Endodermal cell (in vitro differentiated cells): ENCODE measurements around the gene SLC38A2. TPM values are rescaled to one million over a fixed set of nuclear protein-coding genes. Genes with fewer than 3 reads are reported as not detected.

ENCODE experiments used
- DNase-seq: peaks from one replicate; pipeline ENCODE4 v3.0.0-alpha.2; 2017
- H3K27ac ChIP-seq: 2 replicates; pipeline ENCODE4 v1.5.1; 2013; ENCODE audit warnings: mild to moderate bottlenecking, low read depth, low read length, moderate library complexity
- H3K27me3 ChIP-seq: 2 replicates; pipeline ENCODE4 v1.6.1; 2013; ENCODE audit warnings: mild to moderate bottlenecking, low read length, moderate library complexity; ENCODE audit not compliant: insufficient read depth, control insufficient read depth, poor library complexity, severe bottlenecking
- H3K36me3 ChIP-seq: 2 replicates; pipeline ENCODE4 v1.7.0; 2013; ENCODE audit warnings: mild to moderate bottlenecking, low read length, moderate library complexity; ENCODE audit not compliant: control insufficient read depth, insufficient read depth
- H3K4me1 ChIP-seq: one replicate; pipeline ENCODE4 v1.7.0; 2013; ENCODE audit warnings: low read length; ENCODE audit not compliant: control insufficient read depth, insufficient read depth
- H3K4me3 ChIP-seq: 2 replicates; pipeline ENCODE4 v1.5.1; 2013; ENCODE audit warnings: mild to moderate bottlenecking, low read length, moderate library complexity
- H3K9ac ChIP-seq: 2 replicates; pipeline ENCODE4 v1.6.1; 2013; ENCODE audit warnings: mild to moderate bottlenecking, low read length, moderate library complexity; ENCODE audit not compliant: poor library complexity, severe bottlenecking; ENCODE audit errors: extremely low read depth
- H3K9me3 ChIP-seq: 2 replicates; pipeline ENCODE4 v1.6.1; 2013; ENCODE audit warnings: mild to moderate bottlenecking, low read length, moderate library complexity; ENCODE audit not compliant: control insufficient read depth
- H3K27ac Mint-ChIP-seq: 2 replicates; pipeline ENCODE4 v1.8.0; 2020; ENCODE audit warnings: mixed read lengths
- H3K27me3 Mint-ChIP-seq: 2 replicates; pipeline ENCODE4 v1.8.0; 2021; ENCODE audit warnings: mild to moderate bottlenecking, mixed read lengths; ENCODE audit not compliant: insufficient read depth
- H3K36me3 Mint-ChIP-seq: 2 replicates; pipeline ENCODE4 v1.8.0; 2020; ENCODE audit warnings: low read depth, mixed read lengths
- H3K4me1 Mint-ChIP-seq: 2 replicates; pipeline ENCODE4 v1.8.0; 2020; ENCODE audit warnings: mixed read lengths
- H3K4me3 Mint-ChIP-seq: 2 replicates; pipeline ENCODE4 v1.8.0; 2020; ENCODE audit warnings: mild to moderate bottlenecking, moderate library complexity, mixed read lengths
- H3K9me3 Mint-ChIP-seq: 2 replicates; pipeline ENCODE4 v1.8.0; 2020; ENCODE audit warnings: mild to moderate bottlenecking, mixed read lengths
- WGBS, 2 experiments: methylation state at CpG; one replicate each; pipeline versions ENCODE4 v1.1.5 to v1.1.7; 2013; ENCODE audit warnings: missing lambda C conversion rate in 2 of 2, mixed read lengths in 1 of 2; ENCODE audit not compliant: insufficient coverage in 1 of 2, insufficient read length in 1 of 2; 5-methylcytosine and 5-hydroxymethylcytosine counted together
- total RNA-seq, 2 donors: library from RNA; stranded (reverse); fragmentation: NEBNext Ultra II Directional in 1 of 2; extraction: Animal tissue kit (Norgen Biotek cat#: 25700) in 1 of 2; gene quantifications; 2 replicates in 1 of 2; 3 replicates in 1 of 2; pipeline ENCODE4 v1.2.1, GENCODE V29; 2021
- TF ChIP-seq, protein P1 (sequence below): fragments of 200-600 bp; sonication (generic); conservative IDR thresholded peaks from 2 replicates; pipeline ENCODE4 v1.5.0; 2021; ENCODE audit warnings: antibody characterized with exemption, mild to moderate bottlenecking

SLC38A2 gene
- total RNA-seq, 2 donors from 2014 or later = 156 to 230 TPM

DNA sequence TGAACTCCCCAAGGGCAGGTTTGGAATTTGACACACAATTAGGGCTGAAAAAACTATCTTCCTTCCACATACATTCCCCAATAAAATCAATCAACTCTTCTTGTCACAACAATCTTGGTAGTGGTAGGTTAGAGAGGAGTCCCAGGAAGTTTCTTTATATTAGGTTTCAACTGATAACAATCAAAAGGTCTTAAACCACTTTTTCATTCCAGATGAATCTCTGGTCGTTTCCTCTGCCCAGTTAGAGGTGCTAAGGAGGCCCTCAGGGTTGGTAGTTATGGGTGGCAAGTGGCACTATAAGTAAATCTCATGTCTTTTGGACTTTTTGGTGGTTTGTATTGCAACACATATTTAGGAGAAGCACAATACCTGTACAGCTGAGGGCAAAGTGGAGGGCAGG lies 1.7 kb upstream of the SLC38A2 start:
- peaks cover 17% of the 10 kb centered on the region for H3K36me3 ChIP-seq
- 86% methylated on average over 1 of the region's 1 CpG; no CpG with 5 or more reads in 1 of the 2 experiments for WGBS, 2 experiments
- Mint-ChIP-seq H3K27me3 (peaks cover 13% of the 10 kb centered on the region), H3K36me3 (peaks cover 20% of the 10 kb centered on the region), H3K4me3 (peak overlapping the region; percentile 98), H3K4me1 (peaks cover 32% of the 10 kb centered on the region), H3K27ac (no peak overlapping the region), H3K9me3 (no peaks in the 10 kb centered on the region)
- H3K4me1 ChIP-seq = peaks cover 8% of the 10 kb centered on the region
- H3K27ac ChIP-seq = no peak overlapping the region
- no peak overlapping the region for H3K4me3 ChIP-seq
- peak; percentile 44 for DNase-seq
- no peak overlapping the region for H3K9ac ChIP-seq
- no peaks in the 10 kb centered on the region for H3K9me3 ChIP-seq
- peaks cover 10% of the 10 kb centered on the region for H3K27me3 ChIP-seq
- TF ChIP-seq, protein P1, sequence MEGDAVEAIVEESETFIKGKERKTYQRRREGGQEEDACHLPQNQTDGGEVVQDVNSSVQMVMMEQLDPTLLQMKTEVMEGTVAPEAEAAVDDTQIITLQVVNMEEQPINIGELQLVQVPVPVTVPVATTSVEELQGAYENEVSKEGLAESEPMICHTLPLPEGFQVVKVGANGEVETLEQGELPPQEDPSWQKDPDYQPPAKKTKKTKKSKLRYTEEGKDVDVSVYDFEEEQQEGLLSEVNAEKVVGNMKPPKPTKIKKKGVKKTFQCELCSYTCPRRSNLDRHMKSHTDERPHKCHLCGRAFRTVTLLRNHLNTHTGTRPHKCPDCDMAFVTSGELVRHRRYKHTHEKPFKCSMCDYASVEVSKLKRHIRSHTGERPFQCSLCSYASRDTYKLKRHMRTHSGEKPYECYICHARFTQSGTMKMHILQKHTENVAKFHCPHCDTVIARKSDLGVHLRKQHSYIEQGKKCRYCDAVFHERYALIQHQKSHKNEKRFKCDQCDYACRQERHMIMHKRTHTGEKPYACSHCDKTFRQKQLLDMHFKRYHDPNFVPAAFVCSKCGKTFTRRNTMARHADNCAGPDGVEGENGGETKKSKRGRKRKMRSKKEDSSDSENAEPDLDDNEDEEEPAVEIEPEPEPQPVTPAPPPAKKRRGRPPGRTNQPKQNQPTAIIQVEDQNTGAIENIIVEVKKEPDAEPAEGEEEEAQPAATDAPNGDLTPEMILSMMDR = no peak

DNA sequence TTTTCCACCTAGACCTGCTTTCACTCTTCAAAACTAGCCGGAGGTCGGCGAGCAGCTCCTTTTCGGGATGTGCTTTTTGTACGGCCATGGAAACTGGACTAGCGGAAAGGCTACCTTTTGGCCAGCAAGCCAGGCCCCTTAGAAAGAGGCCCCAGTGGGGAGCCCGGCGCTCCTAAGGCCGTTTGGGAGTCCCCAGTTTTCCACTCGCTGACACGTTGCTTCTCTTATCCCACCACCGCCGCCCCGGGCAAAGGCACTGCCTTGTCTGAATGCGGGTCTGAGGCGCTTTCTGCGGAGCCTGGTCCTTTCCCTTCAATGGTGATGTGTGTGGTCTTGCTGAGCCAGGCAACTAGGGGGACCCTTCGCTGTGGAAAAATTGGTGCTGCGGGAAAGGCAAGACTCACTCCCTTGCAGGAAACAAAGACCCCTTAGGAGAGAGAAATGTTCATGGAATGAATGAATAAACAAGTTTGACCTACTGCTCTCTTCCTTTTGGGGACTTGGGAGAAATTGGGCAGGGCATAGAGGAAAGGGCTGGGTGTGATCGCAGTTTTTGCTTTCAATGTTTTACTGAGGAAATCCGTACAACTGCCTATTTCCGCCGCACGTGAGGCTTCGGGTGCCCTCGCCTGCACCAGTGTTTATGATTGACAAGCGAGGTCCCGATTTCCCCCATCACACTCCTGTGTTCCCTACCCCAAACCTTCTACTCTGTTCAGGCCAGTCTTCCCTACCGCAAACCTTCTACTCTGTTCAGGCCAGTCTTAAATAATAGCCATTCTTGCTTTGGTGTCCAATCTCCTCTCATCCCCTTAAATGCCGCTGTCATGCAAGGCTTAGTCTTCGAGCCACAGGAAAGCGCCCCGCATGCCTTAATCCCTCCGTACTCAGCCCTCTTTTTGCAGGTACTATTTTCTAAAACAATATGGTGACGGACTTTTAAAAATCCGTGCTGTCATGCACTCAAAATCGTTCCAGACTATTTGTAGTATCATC lies 1.0 kb upstream of the SLC38A2 start:
- Mint-ChIP-seq H3K27me3 (peaks cover 13% of the 10 kb centered on the region), H3K36me3 (peaks cover 27% of the 10 kb centered on the region), H3K9me3 (no peaks in the 10 kb centered on the region), H3K27ac (peak overlapping the region; percentile 90), H3K4me3 (peak overlapping the region; percentile 98), H3K4me1 (peaks cover 36% of the 10 kb centered on the region)
- TF ChIP-seq, protein P1 = peak; percentile 41
- peak overlapping the region; percentile 98 for H3K4me3 ChIP-seq
- WGBS, 2 experiments = 29 to 38% methylated on average over 29 to 37 of the region's 37 CpGs
- peak overlapping the region; percentile 72 for H3K27ac ChIP-seq
- peaks cover 24% of the 10 kb centered on the region for H3K36me3 ChIP-seq
- H3K9ac ChIP-seq = peak overlapping the region; percentile 70
- H3K27me3 ChIP-seq = peaks cover 10% of the 10 kb centered on the region
- H3K9me3 ChIP-seq = no peaks in the 10 kb centered on the region
- DNase-seq = peak; percentile 93
- peaks cover 11% of the 10 kb centered on the region for H3K4me1 ChIP-seq

DNA sequence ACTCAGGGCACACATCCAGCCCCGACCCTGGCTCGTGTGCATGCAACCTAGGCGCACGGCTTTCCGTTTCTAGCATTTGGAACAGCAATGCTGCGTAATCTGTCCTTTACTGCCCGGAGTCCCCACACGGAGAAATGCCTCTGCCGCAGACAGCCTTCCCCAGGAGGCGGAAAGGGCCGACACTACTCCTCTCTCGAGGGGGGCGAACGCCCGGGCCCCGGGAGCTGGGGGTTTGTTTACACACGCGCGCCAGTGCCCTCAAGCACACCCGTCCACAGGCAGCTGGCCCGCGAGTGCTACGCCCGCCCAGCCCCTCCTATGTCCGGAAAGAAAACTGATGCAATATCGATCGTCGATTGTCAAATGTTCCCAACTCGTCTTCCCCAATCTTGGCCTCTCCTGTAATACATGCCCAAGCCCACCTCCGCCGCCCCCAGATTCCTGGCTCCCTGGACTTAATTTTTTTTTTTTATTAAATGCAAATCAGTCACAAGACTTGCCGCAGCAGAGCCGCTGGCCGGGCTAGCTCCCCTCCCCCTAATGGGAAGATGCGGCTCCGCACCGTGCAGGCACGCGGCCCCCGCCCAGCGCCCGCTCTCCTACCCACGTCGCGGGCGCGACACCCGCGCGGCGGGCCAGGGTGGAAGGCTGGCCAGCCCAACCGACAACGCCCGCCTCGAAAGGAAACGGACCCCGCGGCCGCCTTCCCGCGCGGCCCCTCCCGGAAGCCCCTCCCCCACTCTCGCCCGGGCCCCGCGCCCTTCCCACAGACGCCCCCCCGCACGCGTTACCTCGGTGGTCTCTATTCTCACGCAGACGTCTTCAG lies 642 bp downstream of the SLC38A2 start:
- Mint-ChIP-seq H3K4me1 (peaks cover 51% of the 10 kb centered on the region), H3K27ac (peak overlapping the region; percentile 99), H3K27me3 (peaks cover 13% of the 10 kb centered on the region), H3K4me3 (peak overlapping the region; percentile 98), H3K36me3 (peaks cover 43% of the 10 kb centered on the region), H3K9me3 (no peaks in the 10 kb centered on the region)
- Histone ChIP-seq H3K27ac (peak overlapping the region; percentile 100), H3K4me1 (peaks cover 21% of the 10 kb centered on the region), H3K4me3 (peak overlapping the region; percentile 98), H3K9me3 (no peaks in the 10 kb centered on the region), H3K27me3 (peaks cover 10% of the 10 kb centered on the region), H3K9ac (peak overlapping the region; percentile 100), H3K36me3 (peaks cover 41% of the 10 kb centered on the region)
- peak; percentile 76 for DNase-seq
- TF ChIP-seq, protein P1 = no peak
- WGBS, 2 experiments = 0% methylated on average over 21 to 74 of the region's 74 CpGs
